C4-2B (cell line): ENCODE results near the gene CYREN.

Source experiments
- H3K27ac ChIP-seq: fragments of 450-650 bp; 2 replicates; pipeline ENCODE4 v1.5.1; 2017
- CTCF ChIP-seq: fragments of 450-650 bp; conservative IDR thresholded peaks from 2 replicates; pipeline ENCODE4 v1.5.1; 2017; ENCODE audit warnings: mild to moderate bottlenecking
- ZFX ChIP-seq: fragments of 450-650 bp; IDR thresholded peaks from 2 replicates; pipeline ENCODE4 v1.6.1; 2017

The CYREN gene

GRCh38 chr7:135204341-135204749, 33.8 kb upstream of the CYREN start:
- TF ChIP-seq ZFX = no peak
- TF ChIP-seq CTCF = no peak
- H3K27ac ChIP-seq = no peak overlapping the region

GRCh38 chr7:135201350-135201749, 30.8 kb upstream of the CYREN start:
- TF ChIP-seq CTCF = no peak
- no peak for TF ChIP-seq ZFX
- H3K27ac ChIP-seq = no peak overlapping the region

GRCh38 chr7:135200821-135201331, 30.4 kb upstream of the CYREN start:
- TF ChIP-seq CTCF = no peak
- TF ChIP-seq ZFX = no peak
- no peak overlapping the region for H3K27ac ChIP-seq

- H3K27ac ChIP-seq = no peak overlapping the region
- no peak for TF ChIP-seq ZFX
- no peak for TF ChIP-seq CTCF
These were observed 28.9 kb upstream of the CYREN start for GRCh38 chr7:135199439-135199838.

- TF ChIP-seq ZFX = no peak
- TF ChIP-seq CTCF = no peak
- H3K27ac ChIP-seq = no peak overlapping the region
These were observed 27.6 kb upstream of the CYREN start for GRCh38 chr7:135197906-135198655.

GRCh38 chr7:135197343-135197742, 26.8 kb upstream of the CYREN start:
- no peak for TF ChIP-seq ZFX
- TF ChIP-seq CTCF = no peak
- no peak overlapping the region for H3K27ac ChIP-seq

- TF ChIP-seq CTCF (no peak), ZFX (no peak)
- H3K27ac ChIP-seq = no peak overlapping the region
These were observed 25.6 kb upstream of the CYREN start for GRCh38 chr7:135195968-135196629.
